Ovary (tissue), 9 donors: ENCODE results near the gene C3orf20. TPM values are rescaled to one million over a fixed set of nuclear protein-coding genes. Genes with fewer than 3 reads are reported as not detected.

Experiments used
- DNase-seq, 5 donors: peaks; one replicate each; pipeline ENCODE4 v3.0.0-alpha.2; 2019 to 2020
- H3K27ac ChIP-seq, 2 donors: fragments of 200-600 bp; one replicate each; pipeline versions ENCODE4 v1.5.1 to v1.8.0; 2019 to 2022
- H3K27me3 ChIP-seq: fragments of 200-600 bp; one replicate; pipeline ENCODE4 v1.8.0; 2022
- H3K36me3 ChIP-seq: fragments of 200-600 bp; sonication (generic); one replicate; pipeline ENCODE4 v1.5.1; 2019
- H3K4me1 ChIP-seq: one replicate; pipeline ENCODE4 v1.8.1; 2013; ENCODE audit warnings: mild to moderate bottlenecking, moderate library complexity; ENCODE audit not compliant: insufficient read depth
- H3K4me3 ChIP-seq: fragments of 200-600 bp; sonication (generic); one replicate; pipeline ENCODE4 v1.5.1; 2017
- H3K9me3 ChIP-seq, 2 donors: fragments of 200-600 bp in 1 of 2; sonication (generic) in 1 of 2; one replicate each; pipeline versions ENCODE4 v1.5.1 to v1.8.1; 2013 to 2019; ENCODE audit warnings: mild to moderate bottlenecking in 1 of 2, moderate library complexity in 1 of 2
- EP300 ChIP-seq: sonication (generic); formaldehyde crosslinking; IDR thresholded peaks from one replicate; pipeline ENCODE4 v1.6.1; 2017; ENCODE audit warnings: antibody characterized with exemption
- POLR2A ChIP-seq: fragments of 450-650 bp; IDR thresholded peaks from one replicate; pipeline ENCODE4 v1.6.1; 2017; ENCODE audit warnings: antibody characterized with exemption, mild to moderate bottlenecking, moderate library complexity
- WGBS, 3 donors: extraction: QIAGEN DNeasy Blood & Tissue Kit in 1 of 3; methylation state at CpG; one replicate each; pipeline versions ENCODE4 v1.1.5 to v1.1.7; 2013 to 2017; 5-methylcytosine and 5-hydroxymethylcytosine counted together
- intact Hi-C, 4 donors: fragments of 100-400 bp; cut with DNase I; formaldehyde crosslinking; loops; one replicate each; pipeline versions ENCODE4 v1.11.0 to v1.15.1; 2022 to 2023
- polyA plus RNA-seq, 2 donors: library from polyadenylated mRNA; stranded (reverse); fragments of 200-250 nt in 1 of 2; fragments of 350-450 nt in 1 of 2; fragmentation: Illumina TruSeq in 1 of 2; extraction: RNeasy Lipid Tissue Mini Kit (QIAGEN cat#74804) in 1 of 2; gene quantifications; one replicate each; pipeline ENCODE4 v1.2.3, GENCODE V29; 2013 to 2014
- total RNA-seq, 7 donors: library from RNA; depleted of rRNA in 2 of 7; stranded (reverse); fragments of >200 nt in 2 of 7; fragmentation: NEBNext Ultra II Directional in 3 of 7; extraction: Animal tissue kit (Norgen Biotek cat#: 25700) in 3 of 7; gene quantifications; one replicate each; pipeline versions ENCODE4 v1.1.0 to v1.2.4, GENCODE V29; 2016 to 2023
- TF ChIP-seq, protein P1 (sequence below), 3 donors: fragments of 450-650 bp in 2 of 3; fragments of 200-600 bp in 1 of 3; IDR thresholded peaks; one replicate each; pipeline versions ENCODE4 v1.5.1 to v1.8.0; 2016 to 2022; ENCODE audit warnings: antibody characterized with exemption in 3 of 3, mild to moderate bottlenecking in 1 of 3
- donor health status: DM: no; HTN: no; CAD: no; lungs with moderate emphysema.
- donor health status: DM: no; HTN: no; CAD: no.
- donor health status: Bipolar disorder and iron deficiency.
- donor health status: DM: yes; HTN: yes; CAD: no.
- donor health status: DM: no; HTN: no; CAD: no.
- donor health status: DM: yes; HTN: yes; CAD: no.

The C3orf20 gene
- total and polyA plus RNA-seq, 9 donors: 0.08 to 0.17 (median 0.11) TPM; not detected in 3

DNA sequence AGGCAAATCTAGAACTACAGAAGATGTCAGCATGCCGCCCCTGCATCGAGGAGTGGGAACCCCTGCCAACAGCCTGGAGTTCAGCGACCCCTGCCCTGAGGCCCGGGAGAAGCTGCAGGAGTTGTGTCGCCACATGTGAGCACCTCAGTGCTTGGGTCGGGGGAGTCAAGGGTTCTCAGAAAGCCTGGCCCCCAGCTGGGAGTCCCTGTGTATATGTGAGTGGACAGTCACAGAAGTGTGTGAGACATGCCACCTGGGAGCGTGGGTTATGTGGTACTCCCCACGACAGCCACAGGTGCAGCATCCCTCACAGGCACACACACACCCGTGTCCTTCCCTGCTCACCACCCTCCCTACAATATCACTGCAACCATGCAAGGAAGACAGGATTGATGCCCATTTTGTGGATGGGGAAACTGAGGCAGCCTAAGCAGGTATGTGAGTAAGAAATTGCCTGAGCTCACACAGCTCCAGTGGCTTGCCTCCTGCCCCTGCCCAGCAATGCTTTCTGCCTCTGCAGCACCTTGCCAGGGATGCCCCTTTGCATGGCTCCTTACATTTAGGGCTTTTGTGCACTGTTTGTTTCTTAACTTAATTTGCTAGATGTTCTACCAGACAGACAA lies 28.3 kb downstream of the C3orf20 start:
- intact Hi-C loops: no loop called here
- H3K36me3 ChIP-seq: no peaks in the 10 kb centered on the region

DNA sequence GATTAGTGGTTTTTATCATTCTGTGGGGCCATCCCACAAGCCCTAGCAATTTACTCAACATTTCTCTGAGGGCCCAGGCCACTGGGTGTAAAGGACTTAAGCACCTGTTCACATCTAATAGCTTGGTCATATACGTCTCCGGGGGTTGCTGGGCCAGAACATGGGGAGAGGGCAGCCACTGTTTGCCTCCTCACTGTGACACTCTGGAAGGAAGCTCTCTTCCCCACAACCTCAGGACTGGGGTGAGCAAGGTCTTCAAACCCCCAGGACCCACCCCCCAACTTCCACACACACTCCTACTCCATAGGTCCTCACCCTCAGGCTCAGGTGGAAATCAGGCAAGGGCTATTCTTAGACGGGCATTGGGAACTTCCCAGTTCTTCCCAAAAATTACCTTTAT lies 28.9 kb downstream of the C3orf20 start:
- TF ChIP-seq, protein P1, sequence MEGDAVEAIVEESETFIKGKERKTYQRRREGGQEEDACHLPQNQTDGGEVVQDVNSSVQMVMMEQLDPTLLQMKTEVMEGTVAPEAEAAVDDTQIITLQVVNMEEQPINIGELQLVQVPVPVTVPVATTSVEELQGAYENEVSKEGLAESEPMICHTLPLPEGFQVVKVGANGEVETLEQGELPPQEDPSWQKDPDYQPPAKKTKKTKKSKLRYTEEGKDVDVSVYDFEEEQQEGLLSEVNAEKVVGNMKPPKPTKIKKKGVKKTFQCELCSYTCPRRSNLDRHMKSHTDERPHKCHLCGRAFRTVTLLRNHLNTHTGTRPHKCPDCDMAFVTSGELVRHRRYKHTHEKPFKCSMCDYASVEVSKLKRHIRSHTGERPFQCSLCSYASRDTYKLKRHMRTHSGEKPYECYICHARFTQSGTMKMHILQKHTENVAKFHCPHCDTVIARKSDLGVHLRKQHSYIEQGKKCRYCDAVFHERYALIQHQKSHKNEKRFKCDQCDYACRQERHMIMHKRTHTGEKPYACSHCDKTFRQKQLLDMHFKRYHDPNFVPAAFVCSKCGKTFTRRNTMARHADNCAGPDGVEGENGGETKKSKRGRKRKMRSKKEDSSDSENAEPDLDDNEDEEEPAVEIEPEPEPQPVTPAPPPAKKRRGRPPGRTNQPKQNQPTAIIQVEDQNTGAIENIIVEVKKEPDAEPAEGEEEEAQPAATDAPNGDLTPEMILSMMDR (IDR thresholded peaks at IDR 0.05): no peak
- TF ChIP-seq EP300 (no peak), POLR2A (no peak)
- no peaks in the 10 kb centered on the region for H3K36me3 ChIP-seq
- no peak for DNase-seq
- intact Hi-C loops: no loop called here
- H3K9me3 ChIP-seq: no peaks in the 10 kb centered on the region
- H3K4me3 ChIP-seq: no peak overlapping the region
- no peaks in the 10 kb centered on the region for H3K27me3 ChIP-seq
- no peak overlapping the region for H3K27ac ChIP-seq
- WGBS, 3 donors: 83 to 90% (median 89%) methylated on average over 3 of the region's 3 CpGs
- no peaks in the 10 kb centered on the region for H3K4me1 ChIP-seq

More for the DNA sequence above, 28.3 kb downstream of the C3orf20 start:
- Histone ChIP-seq H3K4me1 (no peaks in the 10 kb centered on the region), H3K4me3 (no peak overlapping the region), H3K27me3 (no peaks in the 10 kb centered on the region), H3K27ac (no peak overlapping the region), H3K9me3 (no peaks in the 10 kb centered on the region)
- WGBS, 3 donors: 76 to 81% (median 79%) methylated on average over 9 of the region's 9 CpGs
- no peak for DNase-seq
- TF ChIP-seq POLR2A (no peak), EP300 (no peak)
- TF ChIP-seq, protein P1 (IDR thresholded peaks at IDR 0.05): no peak

DNA sequence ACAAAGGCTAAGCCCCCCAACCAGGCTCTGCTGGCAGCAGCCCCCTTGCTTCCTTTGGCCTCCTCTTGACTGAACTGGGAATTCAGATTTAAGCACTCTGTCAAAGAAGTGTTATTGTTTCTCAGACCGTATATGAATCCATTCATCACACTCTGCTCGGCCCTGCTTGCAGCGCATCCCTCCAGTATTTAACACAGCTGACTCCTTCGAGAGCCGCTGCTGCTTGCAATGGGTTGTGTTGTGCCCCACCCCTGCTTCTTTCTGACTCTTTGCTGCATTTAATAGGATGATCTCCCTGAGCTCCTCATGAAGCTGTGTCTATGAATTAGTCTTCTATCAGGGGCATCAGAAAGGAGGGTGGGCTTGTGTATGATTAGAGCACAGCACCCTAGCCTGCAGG lies 31.2 kb downstream of the C3orf20 start:
- DNase-seq: no peak
- H3K27ac ChIP-seq: no peak overlapping the region
- intact Hi-C loops: no loop called here
- H3K4me3 ChIP-seq: no peak overlapping the region
- no peak for TF ChIP-seq EP300
- TF ChIP-seq POLR2A: no peak
- TF ChIP-seq, protein P1 (IDR thresholded peaks at IDR 0.05): no peak
- no peaks in the 10 kb centered on the region for H3K9me3 ChIP-seq
- H3K4me1 ChIP-seq: no peaks in the 10 kb centered on the region
- no peaks in the 10 kb centered on the region for H3K27me3 ChIP-seq
- WGBS, 3 donors: 69 to 75% (median 72%) methylated on average over 5 of the region's 5 CpGs
- H3K36me3 ChIP-seq: no peaks in the 10 kb centered on the region

DNA sequence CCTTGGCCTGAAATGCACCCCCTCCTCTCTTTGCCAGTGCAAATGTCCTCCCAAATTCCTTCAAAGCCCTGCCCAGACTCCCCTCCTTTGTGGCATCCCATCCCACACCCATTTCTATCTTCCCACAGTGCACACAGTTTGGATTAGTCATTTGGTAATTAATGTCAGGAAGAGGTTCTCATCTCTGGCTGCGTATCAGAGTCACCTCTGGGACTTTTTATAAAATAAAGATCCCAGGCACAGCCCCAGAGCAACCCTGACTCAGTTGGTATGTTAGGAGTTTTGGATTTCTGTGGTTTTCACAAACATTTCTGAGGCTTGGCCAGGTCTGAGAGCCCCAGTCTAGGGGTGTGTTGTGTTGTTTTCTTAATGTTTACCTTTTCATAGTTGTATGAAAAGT lies 41.6 kb downstream of the C3orf20 start:
- TF ChIP-seq EP300: no peak
- TF ChIP-seq, protein P1 (IDR thresholded peaks at IDR 0.05): no peak
- no peak for TF ChIP-seq POLR2A
- no peak for DNase-seq
- no peaks in the 10 kb centered on the region for H3K4me1 ChIP-seq
- WGBS, 3 donors: 11 to 26% (median 26%) methylated on average over 1 of the region's 1 CpG
- H3K4me3 ChIP-seq: no peak overlapping the region
- H3K9me3 ChIP-seq: no peaks in the 10 kb centered on the region
- H3K27me3 ChIP-seq: no peaks in the 10 kb centered on the region
- H3K27ac ChIP-seq: no peak overlapping the region
- intact Hi-C loops: no loop called here
- no peaks in the 10 kb centered on the region for H3K36me3 ChIP-seq
